Stimulated activated CD4-positive, alpha-beta T cell treated with anti-CD3 and anti-CD28 coated beads, Interleukin-4, amount 100 ng/mL, for 4 hours (primary cell): ENCODE measurements around the gene ROR1.

Source experiments
- DNase-seq, 2 experiments: peaks; one replicate each; pipeline ENCODE4 v3.0.0-alpha.2; 2020

Gene ROR1

GRCh38 chr1:63890468-63890867 lies 116.7 kb downstream of the ROR1 start:
- DNase-seq: no peak

- no peak for DNase-seq
Measured at GRCh38 chr1:63891060-63891690, 117.4 kb downstream of the ROR1 start.

- DNase-seq: no peak
Measured at GRCh38 chr1:63892632-63893395, 119.0 kb downstream of the ROR1 start.

GRCh38 chr1:63893976-63894375 lies 120.2 kb downstream of the ROR1 start:
- DNase-seq: no peak

GRCh38 chr1:63894627-63895265 lies 120.9 kb downstream of the ROR1 start:
- DNase-seq: no peak

GRCh38 chr1:63896755-63897154 lies 122.9 kb downstream of the ROR1 start:
- no peak for DNase-seq

- DNase-seq: no peak
Measured at GRCh38 chr1:63898428-63899196, 124.8 kb downstream of the ROR1 start.

GRCh38 chr1:63901094-63901493 lies 127.3 kb downstream of the ROR1 start:
- DNase-seq: no peak

GRCh38 chr1:63902844-63903589 lies 129.2 kb downstream of the ROR1 start:
- no peak for DNase-seq

GRCh38 chr1:63903947-63904610 lies 130.3 kb downstream of the ROR1 start:
- DNase-seq: no peak

GRCh38 chr1:63904826-63905225 lies 131.0 kb downstream of the ROR1 start:
- DNase-seq: no peak

GRCh38 chr1:63906047-63906704 lies 132.4 kb downstream of the ROR1 start:
- no peak for DNase-seq

- DNase-seq: no peak
Measured at GRCh38 chr1:63907051-63907450, 133.2 kb downstream of the ROR1 start.

GRCh38 chr1:63908016-63908415 lies 134.2 kb downstream of the ROR1 start:
- no peak for DNase-seq

GRCh38 chr1:63909526-63909925 lies 135.7 kb downstream of the ROR1 start:
- no peak for DNase-seq

GRCh38 chr1:63911049-63911448 lies 137.2 kb downstream of the ROR1 start:
- no peak for DNase-seq

GRCh38 chr1:63912643-63913042 lies 138.8 kb downstream of the ROR1 start:
- no peak for DNase-seq

GRCh38 chr1:63913533-63913932 lies 139.7 kb downstream of the ROR1 start:
- DNase-seq: no peak

GRCh38 chr1:63914241-63914640 lies 140.4 kb downstream of the ROR1 start:
- DNase-seq: no peak

GRCh38 chr1:63914706-63915105 lies 140.9 kb downstream of the ROR1 start:
- no peak for DNase-seq

GRCh38 chr1:63915121-63915520 lies 141.3 kb downstream of the ROR1 start:
- DNase-seq: no peak
